Transverse colon (tissue), 4 donors: ENCODE data around the gene RAB25.

ENCODE experiments used
- EP300 ChIP-seq: sonication (generic); formaldehyde crosslinking; IDR thresholded peaks from one replicate; pipeline ENCODE4 v1.6.1; 2017; ENCODE audit warnings: antibody characterized with exemption, low read depth
- POLR2A ChIP-seq: fragments of 450-650 bp; IDR thresholded peaks from one replicate; pipeline ENCODE4 v1.6.1; 2016; ENCODE audit warnings: antibody characterized with exemption, mild to moderate bottlenecking, moderate library complexity
- POLR2AphosphoS5 ChIP-seq, 3 donors: sonication (generic); formaldehyde crosslinking; IDR thresholded peaks; one replicate each; pipeline ENCODE4 v1.6.1; 2016; ENCODE audit warnings: antibody characterized with exemption in 3 of 3
- TF ChIP-seq, protein P1 (sequence below), 5 experiments: fragments of 200-600 bp in 3 of 5; fragments of 450-650 bp in 2 of 5; sonication (generic) in 3 of 5; IDR thresholded peaks; 1 replicate in 2 of 5; 2 replicates in 3 of 5; pipeline ENCODE4 v1.5.1; 2016 to 2017; ENCODE audit warnings: antibody characterized with exemption in 5 of 5, inconsistent platforms in 3 of 5, mild to moderate bottlenecking in 2 of 5, moderate library complexity in 1 of 5

GRCh38 chr1:156056326-156056849 lies 4.6 kb upstream of the RAB25 start:
- TF ChIP-seq, protein P1, sequence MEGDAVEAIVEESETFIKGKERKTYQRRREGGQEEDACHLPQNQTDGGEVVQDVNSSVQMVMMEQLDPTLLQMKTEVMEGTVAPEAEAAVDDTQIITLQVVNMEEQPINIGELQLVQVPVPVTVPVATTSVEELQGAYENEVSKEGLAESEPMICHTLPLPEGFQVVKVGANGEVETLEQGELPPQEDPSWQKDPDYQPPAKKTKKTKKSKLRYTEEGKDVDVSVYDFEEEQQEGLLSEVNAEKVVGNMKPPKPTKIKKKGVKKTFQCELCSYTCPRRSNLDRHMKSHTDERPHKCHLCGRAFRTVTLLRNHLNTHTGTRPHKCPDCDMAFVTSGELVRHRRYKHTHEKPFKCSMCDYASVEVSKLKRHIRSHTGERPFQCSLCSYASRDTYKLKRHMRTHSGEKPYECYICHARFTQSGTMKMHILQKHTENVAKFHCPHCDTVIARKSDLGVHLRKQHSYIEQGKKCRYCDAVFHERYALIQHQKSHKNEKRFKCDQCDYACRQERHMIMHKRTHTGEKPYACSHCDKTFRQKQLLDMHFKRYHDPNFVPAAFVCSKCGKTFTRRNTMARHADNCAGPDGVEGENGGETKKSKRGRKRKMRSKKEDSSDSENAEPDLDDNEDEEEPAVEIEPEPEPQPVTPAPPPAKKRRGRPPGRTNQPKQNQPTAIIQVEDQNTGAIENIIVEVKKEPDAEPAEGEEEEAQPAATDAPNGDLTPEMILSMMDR (IDR thresholded peaks at IDR 0.05): no peak
- no peak for TF ChIP-seq POLR2AphosphoS5 (IDR thresholded peaks at IDR 0.05)
- no peak for TF ChIP-seq EP300
- no peak for TF ChIP-seq POLR2A
